ENCODE data around the gene PTPRU.
"Not testable (repeated sequence)": the region's sequence is repeated elsewhere in the genome, so short reads cannot be mapped to it uniquely, and the experiment has no call there.

PTPRU gene

DNA sequence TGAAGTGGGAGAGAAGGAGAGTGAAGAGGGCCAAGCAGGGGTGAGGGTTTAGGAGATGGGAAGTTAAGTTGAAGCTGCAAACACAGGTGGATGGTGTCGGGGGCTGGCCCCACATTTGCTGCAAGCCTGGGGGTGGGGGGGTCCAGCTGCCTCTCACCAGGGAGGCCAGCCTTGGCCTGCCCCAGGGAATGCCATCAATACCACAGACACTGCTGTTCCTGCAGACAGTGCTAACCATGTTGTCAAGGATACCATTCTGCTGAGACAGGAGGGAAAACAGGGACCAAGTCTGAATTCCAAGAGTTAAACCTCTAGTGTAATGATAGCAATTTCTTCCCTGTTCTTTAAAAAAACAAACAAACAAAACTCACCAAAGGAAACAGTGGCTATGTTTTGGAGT lies 13.6 kb upstream of the PTPRU start:
- no peak for DNase-seq

DNA sequence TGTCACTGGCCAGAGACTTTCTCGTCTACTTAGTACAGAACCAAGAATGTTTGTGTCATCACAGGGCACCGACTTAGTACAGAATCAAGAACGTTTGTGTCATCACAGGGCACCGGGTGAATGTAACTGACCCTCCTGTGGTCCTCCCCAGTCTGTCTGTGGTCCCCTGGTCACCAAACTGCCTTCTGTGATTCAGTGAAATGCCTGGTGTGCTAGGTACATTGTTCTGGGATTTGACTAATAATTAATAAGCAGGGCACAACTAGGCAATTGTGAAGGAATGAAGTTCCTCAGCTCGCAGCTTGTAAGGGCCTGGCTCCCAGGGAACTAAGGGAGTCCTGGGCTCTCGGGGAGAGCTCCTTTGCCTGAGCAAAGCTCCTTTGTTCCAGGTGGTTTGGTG lies 12.8 kb upstream of the PTPRU start:
- DNase-seq, result no peak

DNA sequence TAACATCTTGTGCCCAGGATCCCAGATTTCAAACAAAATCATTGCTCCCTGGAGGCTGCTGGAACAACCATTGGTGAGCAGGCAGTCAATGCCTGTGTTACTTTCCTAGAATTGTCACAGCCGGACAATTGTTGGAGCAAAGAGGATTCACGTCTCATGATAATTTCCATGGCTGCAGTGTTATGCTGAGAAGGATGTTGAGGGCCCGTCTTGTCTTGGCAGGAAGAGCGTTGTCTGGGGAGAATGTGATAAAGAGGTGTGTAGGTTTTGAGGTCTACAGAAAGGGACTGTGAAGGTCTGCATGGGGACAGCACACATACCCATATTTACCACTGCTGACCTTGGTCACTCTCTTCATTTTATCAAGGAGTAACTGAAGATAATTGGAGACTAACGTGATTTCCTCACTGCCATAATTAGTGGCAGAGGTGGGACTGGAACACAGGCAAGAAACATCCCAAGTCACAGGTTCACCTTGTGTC lies 11.9 kb upstream of the PTPRU start:
- DNase-seq, result no peak

DNA sequence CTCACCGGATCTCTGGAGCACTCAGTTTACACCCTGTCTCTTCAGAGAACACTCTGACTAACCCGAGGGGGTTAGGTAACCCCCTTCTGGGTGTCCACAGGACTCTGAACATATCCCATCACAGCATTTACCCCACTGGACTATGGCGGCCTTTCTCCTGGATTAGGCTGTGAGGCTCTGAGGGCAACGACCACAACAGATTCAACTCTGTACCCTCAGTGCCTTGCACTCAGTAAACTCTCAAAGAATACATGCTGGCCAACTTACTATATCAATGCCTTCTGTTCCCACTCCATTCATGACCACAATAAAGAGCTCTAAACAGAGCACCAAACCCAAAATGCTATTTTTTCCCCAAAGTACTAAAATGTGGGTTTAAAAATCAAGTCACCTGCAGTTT lies 11.0 kb upstream of the PTPRU start:
- no peak for DNase-seq

DNA sequence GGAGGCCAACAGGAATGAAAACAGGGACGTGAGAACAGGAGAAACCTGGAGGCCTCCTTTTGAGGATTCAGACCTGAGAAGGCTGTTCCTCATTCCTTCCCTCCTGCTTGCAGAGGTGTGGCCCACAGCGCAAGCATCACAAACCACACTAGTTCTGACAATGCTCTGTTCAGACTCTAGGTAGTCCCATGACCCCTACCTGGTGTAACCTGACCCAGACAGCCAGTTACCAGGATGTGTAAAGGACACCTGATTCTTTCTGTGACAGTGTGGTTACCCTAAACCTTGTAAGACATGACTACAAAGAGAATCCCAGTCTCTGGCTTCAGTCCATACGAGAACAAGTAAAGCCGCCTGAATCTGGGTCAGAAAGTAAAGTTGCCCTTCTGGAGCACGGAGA lies 8.8 kb upstream of the PTPRU start:
- DNase-seq, result no peak

DNA sequence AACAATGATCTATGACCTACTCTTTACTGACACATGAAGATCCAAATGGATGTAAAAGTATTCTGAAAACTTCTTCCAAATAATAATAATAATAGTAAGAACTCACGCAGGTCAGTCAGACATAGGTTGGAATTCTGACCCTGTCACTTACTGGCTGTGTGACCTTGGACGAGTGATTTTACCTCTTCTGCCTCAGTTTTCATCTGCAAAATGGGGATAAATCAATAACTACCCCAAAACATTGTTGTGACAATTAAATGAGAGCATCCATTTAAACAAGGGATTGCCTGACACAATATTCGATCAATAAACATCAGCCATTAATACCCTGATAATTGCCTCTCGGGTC lies 6.1 kb upstream of the PTPRU start:
- DNase-seq, result no peak

DNA sequence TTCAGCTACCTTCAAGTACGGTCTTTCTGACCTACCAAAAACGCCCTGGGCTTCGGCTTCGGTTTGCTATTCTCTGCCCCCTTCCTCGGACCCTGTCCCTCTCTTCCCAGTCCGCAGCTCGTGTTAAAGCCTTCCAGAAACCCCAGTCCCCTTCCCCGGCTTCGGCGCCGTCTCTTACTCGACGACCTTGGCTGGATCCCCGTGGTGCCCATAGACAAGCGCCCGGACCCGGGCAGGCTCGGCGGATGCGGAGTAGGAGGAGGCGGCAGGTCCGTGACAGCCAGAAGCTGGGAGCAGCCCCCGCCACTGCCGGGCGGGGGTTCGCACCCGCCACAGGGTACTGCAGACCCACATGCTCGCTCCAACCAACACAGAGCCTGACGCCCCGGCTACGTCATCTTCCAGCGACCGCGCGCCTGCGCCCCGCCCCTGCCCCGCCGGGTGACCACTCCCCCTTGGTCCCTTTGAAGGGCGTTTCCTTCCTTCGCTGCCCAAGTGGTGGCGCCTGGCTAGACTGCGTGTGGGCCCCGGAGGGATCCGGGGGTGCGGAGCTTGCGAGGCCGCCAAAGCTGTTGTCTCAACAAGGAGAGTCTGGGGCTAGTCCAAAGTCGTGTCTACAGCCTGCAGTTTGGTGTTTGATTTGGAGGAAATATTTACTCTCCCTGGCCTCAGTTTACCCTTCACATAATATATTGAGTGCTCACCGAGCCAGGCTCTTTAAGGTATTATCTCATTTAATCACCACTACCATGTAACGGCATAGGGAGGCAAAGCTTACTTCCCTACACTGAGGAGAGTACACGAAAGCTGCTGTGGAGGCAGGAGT lies 5.6 kb upstream of the PTPRU start, which contains the start of gene MECR:
Gene MECR, minus strand, starts transcription at position 382 of the 826 bp plus-strand sequence. Its CDS starts 28 bp downstream, at position 354.
- DNase-seq, result peak; percentile 92

DNA sequence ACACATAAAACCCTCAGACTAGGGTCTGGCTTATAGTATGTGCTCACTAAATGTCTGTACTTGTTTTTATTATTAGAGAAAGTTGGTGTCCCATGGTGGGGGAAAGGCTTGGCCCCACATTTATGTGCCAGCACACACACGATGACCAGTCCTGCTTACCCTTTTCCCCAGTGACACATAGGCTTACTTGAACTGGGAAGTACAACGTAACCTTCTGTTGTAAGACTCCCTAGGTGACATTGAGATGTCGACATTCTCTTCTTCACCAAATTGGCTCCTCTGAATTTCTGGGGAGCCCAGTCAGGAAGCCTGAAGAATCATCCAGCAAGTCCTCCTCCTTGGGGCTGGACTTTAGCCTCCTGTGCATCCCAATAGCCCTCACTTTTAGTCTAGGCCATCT lies 3.9 kb upstream of the PTPRU start:
- DNase-seq, result no peak

DNA sequence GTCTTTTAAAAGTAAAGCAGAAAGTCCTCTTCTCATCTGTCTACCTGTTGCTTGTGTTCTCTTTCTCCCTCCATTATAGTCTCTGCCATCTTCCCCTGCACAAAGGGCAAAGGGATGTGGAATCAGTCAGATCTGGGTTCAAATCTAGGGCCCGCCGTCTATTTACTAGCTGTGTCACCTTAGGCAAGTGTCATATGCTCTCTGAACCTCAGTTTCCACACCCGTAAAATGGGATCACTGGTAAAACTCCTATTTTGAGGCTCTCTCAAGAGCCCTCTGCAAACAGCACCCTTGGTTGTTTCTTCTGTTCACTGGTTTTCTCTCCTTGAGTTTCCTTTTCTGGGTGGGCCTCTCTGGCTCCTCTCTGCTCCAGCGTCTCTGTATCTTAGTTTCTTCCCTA lies 2.6 kb upstream of the PTPRU start:
- DNase-seq, result no peak

DNA sequence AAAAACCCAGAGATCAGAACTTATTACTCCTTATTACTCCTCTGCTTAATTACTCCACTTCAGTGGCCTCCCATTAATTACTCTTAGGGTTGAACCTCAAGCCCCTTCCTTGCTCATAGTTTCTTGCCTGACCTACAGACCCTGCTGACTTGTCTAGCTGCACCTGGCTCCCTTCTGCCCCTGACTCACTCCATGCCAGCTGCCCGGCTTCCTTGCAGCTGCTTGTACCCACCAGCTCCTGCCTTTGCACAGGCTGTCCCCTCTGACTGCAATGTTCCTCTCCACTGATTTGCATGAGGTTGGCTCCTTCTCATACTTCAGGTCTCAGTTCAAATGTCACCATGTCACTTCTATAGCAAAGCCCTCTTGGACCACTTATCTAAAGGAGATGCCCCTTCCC lies 1.9 kb upstream of the PTPRU start:
- peak; percentile 4 for DNase-seq

DNA sequence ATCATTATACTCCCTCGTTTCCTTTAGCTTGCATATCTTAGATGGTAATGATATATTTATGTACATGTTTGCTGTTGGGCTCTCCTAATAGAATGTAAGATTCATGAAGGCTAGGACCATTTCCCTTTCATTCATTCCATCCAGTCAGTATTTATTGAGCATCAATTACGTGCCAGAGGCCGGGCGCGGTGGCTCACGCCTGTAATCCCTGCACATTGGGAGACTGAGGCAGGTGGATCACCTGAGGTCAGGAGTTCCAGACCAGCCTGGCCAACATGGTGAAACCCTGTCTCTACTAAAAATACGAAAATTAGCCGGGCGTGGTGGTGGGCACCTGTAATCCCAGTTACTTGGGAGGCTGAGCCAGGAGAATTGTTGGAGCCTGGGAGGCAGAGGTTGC lies 1.4 kb upstream of the PTPRU start:
- DNase-seq, result not testable (repeated sequence)

DNA sequence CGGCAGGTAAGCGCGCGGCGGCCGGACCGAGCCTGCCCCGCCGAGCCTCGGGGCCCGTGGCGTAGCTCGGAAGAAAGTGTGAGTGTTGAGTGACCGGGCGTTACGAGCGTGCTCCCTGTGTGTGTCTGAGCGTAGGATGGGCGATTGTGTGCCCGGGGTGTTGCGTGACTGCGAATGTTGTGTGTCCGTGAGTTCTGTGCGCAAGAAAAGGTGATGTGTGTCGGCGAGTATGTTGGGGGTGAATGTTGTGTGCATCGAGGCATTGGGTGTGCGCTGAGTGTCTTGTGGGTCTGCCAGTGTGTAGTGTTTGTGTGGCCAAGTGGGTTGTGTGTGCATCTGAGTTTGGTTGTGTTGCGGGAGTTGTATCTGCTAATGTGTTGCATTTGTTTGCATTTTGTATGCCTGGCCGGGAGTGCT lies 398 bp downstream of the PTPRU start:
- DNase-seq, result no peak

DNA sequence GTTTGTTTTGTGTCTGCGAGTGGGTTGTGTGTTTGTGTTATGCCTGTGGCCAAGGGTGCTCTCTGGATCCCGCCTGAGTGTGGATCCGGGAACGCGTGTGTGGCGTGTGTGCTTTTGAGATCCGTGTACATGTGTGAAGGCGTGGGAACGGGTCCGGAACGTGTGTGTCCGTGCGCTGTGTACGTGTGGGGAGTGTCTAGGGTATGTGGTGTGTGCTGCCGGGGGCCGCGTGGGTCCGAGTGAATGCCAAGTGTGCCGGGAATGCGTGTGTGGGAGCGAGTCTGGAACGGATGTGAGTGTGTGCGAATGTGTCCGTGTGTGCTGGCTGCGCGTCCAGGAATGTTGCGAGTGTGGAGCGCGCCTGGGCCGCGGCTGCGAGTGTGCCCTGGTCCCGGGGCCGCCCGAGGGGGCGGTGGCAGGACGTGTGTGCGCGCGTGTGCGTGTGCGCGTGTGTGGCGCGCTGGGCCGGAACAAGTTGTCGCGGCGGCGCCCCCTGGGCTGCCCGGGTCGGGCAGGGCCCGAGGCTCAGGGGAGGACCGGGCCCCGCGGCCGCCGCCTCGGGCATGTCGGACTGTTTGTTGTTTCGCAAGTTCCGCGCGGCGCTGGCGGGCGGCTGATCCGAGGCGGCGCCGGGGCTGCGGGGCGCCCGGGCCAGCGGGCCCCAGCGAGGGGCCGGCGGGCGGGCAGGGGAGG lies 953 bp downstream of the PTPRU start:
- peak; percentile 51 for DNase-seq

DNA sequence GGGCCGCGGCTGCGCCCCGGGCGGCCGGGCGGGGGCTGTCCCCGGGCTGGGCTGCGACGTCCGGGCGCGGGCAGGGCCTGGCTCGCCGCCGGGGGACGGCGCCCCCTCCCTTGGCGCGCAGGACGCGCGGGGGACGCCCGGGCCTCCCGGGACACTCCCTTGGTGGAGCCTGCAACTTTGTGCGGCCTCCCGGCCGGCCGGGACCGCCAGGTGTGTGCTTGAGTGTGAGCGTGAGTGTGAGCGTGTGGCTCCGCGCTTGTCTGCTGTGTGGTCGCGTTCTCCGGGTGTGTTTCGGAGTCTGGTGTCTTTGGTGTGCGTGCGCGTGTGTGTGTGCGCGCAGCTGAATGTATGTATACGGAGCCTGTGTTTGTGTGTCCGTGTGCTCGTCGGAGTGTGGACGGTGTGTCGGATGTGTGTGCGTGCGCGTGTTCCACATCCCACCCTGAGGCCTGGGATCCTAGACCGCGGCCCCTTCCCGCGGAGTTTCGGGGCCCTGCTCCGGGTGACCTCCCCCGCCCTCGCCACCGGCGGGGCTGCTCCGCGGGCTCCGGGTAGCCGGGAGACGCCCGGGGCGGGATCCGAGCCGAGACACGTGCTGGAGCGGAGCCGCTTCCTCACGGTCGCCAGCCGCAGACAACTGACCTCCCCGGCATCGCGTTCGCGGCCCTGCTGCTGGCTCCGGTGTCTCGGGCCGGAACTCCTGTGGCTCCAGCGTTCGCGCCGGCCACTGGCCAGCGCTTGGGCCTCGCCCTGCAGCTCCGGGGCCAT lies 1.7 kb downstream of the PTPRU start:
- peak; percentile 67 for DNase-seq

DNA sequence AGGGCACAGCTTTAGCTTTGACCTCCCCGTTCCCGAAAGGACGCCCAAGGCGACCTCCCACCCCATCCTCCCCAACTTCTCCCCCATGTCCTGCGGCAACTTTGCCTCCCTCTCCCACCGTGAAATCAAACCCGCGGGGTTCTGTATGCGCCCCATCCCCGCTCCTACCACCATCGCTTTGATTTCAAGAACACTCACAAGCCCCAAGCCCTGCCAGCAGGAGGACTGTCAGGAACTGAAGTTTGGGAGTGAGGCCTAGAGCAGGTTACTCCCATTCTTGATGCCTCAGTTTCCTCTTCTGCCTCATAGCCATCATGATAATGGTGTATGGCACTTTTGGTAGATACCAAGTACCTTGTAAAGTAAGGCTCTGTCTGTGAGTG lies 2.3 kb downstream of the PTPRU start:
- DNase-seq, result peak; percentile 35

DNA sequence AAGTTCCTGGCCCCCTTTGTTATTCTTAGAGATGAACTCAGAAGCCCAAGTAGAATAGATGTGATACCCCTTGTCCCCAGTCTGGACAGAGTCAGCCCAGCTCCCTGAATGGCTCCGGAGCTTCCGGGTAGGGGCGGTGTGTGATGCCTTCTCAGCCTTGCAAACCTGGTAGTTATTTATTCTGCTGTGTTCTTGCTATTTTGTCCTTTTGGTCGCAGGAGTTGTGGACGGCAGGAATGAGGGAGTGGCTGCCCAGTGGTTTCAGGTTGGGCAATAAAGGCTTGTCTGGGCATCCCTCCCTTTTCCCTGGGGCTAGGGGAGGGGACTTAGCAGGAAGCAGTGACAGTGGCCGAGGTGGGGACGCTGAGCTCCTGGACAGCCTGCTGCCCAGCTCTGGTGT lies 2.8 kb downstream of the PTPRU start:
- peak; percentile 73 for DNase-seq

DNA sequence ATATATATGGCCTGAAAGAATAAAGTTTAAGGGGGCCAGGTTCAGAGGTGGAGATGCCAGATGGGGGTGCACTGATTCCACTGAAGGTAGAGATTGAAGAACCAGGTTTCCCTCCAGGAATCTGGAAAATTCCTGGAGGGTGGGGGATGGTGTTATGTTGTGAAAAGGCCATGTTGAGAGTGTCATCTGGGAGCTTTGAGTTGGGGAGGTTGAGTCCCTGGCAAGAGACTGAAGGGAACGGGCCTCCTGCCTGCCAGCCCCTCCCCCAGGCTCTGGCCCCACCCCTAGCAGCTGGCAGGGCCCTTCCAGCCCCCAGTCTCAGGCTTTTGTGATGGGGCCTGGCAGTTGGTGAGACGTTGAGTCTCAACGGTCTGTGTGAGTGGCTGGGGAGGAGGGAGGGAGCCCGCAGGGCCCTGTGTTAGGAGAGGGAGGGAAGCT lies 4.1 kb downstream of the PTPRU start:
- DNase-seq, result peak; percentile 90

DNA sequence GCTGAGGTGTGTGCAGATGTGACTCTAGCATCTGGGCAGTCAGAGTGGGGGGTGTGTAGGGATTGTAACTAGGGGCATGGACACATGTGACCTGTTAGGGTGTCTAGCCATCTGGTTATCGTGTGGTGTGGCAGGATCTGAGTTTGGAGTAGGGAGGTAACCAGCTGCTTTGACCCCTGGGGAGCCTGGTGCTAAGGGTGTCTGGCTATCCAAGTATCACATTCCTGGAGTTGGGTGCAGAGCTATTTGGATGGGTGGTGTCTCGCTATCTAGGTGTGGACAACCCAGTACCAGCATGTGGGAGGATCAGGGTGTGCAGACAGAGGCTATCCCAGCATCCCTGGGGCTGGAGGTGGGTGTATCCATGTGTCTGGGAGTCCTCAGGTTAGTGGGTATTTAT lies 4.7 kb downstream of the PTPRU start:
- peak; percentile 90 for DNase-seq

DNA sequence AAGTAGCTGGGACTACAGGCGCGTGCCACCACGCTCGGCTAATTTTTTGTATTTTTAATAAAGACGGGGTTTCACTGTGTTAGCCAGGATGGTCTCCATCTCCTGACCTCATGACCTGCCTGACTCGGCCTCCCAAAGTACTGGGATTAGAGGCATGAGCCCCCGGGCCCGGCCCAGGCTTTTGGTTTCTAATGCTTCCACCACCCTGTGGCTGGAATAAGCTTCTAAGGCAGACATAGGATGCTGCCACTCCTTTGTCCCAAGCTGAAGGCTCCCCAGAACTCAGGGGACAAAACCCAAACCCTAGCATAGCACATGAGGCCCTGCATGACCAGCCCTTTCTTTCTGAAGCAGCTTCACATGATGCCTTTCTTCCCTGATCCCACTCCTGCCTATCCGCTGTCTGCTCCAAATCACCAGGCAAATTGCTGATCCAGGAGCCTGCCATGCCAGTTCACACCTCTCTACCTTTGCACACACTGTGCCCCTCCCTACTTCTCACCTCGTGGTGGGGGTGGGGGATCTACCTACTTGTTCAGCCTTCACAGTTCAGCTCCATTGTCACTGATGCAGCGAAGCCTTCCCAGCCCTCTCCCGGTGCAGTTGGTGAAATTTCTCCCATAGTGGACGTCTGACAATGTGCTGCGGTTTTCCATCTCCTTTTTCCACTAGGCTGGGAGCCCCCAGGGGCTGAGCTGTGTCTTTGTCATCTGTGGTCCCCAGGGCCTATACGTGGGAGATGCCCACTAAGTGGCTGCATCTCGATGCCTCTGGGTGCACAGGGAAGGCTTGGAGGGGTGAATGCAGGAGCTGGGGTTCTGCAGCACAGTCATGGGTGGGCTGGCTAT lies 6.9 kb downstream of the PTPRU start:
- DNase-seq, result no peak

DNA sequence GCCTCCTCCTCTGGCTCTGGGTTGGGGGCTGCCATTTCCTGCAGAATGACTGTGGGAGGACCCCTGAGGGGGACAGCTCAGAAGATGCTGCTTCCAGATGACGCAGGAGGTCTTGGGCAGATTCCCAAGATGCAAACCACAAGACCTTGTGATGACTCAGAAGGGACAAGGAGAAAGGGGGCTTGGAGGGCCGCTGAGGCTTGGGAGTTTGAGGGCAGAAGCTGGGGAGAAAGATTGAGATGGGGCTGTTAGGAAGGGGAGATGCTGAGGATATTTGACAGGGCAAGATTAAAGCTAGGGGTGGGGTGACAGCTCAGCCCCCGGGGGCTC lies 7.5 kb downstream of the PTPRU start:
- DNase-seq, result no peak

DNA sequence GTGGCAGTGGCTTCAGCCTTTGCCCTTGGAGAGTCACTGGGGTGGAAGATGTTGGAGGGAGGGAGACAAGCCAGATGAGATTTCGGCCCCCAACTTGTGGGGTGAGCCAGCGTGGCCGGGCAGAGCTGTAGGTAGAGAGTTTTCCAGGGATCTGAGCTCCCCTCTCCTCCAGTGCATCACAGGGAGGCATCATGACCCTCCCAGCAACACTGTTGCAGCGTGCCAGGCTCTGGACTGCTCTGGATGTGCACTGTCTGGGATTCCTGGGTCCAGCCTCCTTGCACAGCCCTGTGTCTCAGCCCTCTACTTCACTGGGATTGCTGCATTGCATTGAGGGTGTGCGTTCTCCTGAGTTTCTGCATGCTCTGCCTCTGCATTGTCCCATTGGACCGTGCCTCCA lies 8.9 kb downstream of the PTPRU start:
- DNase-seq, result no peak

DNA sequence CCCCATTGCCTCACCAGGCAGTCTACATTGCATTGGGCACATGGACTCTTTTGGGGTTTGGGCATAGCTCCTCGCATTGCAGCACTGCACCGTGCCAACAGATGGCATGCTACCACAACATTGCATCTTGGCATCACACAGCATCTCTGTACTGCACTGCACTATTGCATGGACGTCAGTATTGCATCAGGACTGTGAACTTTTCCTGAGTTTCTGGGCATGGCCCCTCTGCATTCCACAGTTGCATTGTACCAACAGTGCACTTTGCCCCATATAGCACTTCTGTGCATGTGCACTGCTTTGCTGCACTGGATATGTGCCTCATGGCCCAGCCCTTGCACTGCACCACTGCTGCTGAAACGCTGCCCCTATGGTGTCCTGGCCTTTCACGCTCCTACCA lies 9.6 kb downstream of the PTPRU start:
- peak; percentile 25 for DNase-seq

DNA sequence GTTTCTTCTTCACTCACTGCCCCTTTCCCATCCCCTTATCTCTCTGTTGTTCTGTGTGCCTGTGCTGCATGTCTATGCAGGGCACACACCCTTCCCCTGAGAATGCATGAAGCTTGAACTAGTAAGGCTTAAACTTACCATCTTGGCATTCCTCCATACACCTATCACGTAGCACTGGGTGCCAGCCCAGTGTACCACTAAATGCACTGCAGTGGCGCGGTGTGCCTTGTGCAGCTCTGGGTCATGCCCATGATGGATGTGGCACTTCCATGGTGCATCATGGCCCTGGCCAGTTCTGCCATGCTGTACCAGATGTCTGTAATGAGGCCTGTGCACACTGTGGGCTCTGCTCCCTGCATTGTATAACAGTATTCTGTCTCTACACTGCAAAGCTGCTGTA lies 10.7 kb downstream of the PTPRU start:
- no peak for DNase-seq

Measured in NCI-H69 (cell line).